GM12878 (cell line): Measurements from ENCODE around the gene PRDM16. TPM values are rescaled to one million over a fixed set of nuclear protein-coding genes. Genes with fewer than 3 reads are reported as not detected.

Experiments used
- ATAC-seq: fragments of 200-7000 bp; cut with Tn5 transposase; 3 replicates; pipeline ENCODE4 v1.9.1; 2020; ENCODE audit warnings: mild to moderate bottlenecking, moderate library complexity
- BruUV-seq: library from RNA; stranded (reverse); fragments of 400-500 nt; replicated peaks from 2 replicates; lab custom pipeline; 2021; lab: Mats Ljungman, UMichigan
- CTCF ChIA-PET: fragments of 300-600 bp; sonication (Branson Sonifier 250); formaldehyde crosslinking; extraction: SDS; loops from one replicate; lab custom pipeline; 2021; ENCODE audit warnings: inconsistent platforms; lab: Yijun Ruan, JAX
- POLR2A ChIA-PET: fragments of 350-600 bp; formaldehyde crosslinking; extraction: SDS; loops from one replicate; lab custom pipeline; 2021; ENCODE audit warnings: inconsistent platforms; lab: Charles Lee
- RAD21 ChIA-PET: fragments of 300-600 bp; sonication (Branson Sonifier 250); formaldehyde crosslinking; loops from one replicate; lab custom pipeline; 2023; ENCODE audit warnings: antibody characterized with exemption; ENCODE audit not compliant: unreplicated experiment; lab: Charles Lee
- SMC1A ChIA-PET: fragments of 300-600 bp; sonication (Branson Sonifier 250); formaldehyde crosslinking; loops from one replicate; lab custom pipeline; 2023; ENCODE audit not compliant: unreplicated experiment, uncharacterized antibody; lab: Charles Lee
- DNase-seq: peaks from one replicate; pipeline ENCODE4 v3.0.0-alpha.2; 2011; ENCODE audit warnings: low read depth, low spot score
- FAIRE-seq: peaks from 3 replicates; lab custom pipeline; 2011; peaks lifted over from hg19 to GRCh38; lab: Jason Lieb, UNC
- H2AFZ ChIP-seq: 2 replicates; pipeline ENCODE4 v1.6.0; 2011; ENCODE audit warnings: low read depth, low read length, control low read depth; ENCODE audit not compliant: control insufficient read depth
- H3K27ac ChIP-seq: 2 replicates; pipeline ENCODE4 v1.5.1; 2011; ENCODE audit warnings: control low read depth; ENCODE audit not compliant: control insufficient read depth, insufficient read depth
- H3K27me3 ChIP-seq, 2 experiments: replicated peaks in 1 of 2; 2 replicates each; pipeline versions ENCODE4 v1.6.0 to v1.6.1; 2011; ENCODE audit warnings: low read length in 1 of 2; ENCODE audit not compliant: control insufficient read depth in 2 of 2, insufficient read depth in 2 of 2
- H3K36me3 ChIP-seq, 2 experiments: 2 replicates each; pipeline ENCODE4 v1.5.1; 2011; ENCODE audit warnings: low read length in 1 of 2; ENCODE audit not compliant: control insufficient read depth in 2 of 2, insufficient read depth in 2 of 2
- H3K4me1 ChIP-seq: 2 replicates; pipeline ENCODE4 v1.6.1; 2011; ENCODE audit warnings: mild to moderate bottlenecking, low read length, moderate library complexity, mixed read lengths; ENCODE audit not compliant: control insufficient read depth, insufficient read depth
- H3K4me2 ChIP-seq: 2 replicates; pipeline ENCODE4 v1.6.0; 2011; ENCODE audit warnings: control low read depth; ENCODE audit not compliant: control insufficient read depth, insufficient read depth
- H3K4me3 ChIP-seq: fragments of 200-600 bp; sonication (generic); 2 replicates; pipeline ENCODE4 v1.5.1; 2016
- H3K79me2 ChIP-seq: 2 replicates; pipeline ENCODE4 v1.6.0; 2011; ENCODE audit warnings: low read length; ENCODE audit not compliant: control insufficient read depth, insufficient read depth
- H3K9ac ChIP-seq: 2 replicates; pipeline ENCODE4 v1.8.0; 2011; ENCODE audit warnings: low read length, control low read depth, mixed read lengths; ENCODE audit not compliant: control insufficient read depth, insufficient read depth
- H3K9me3 ChIP-seq: replicated peaks from 3 replicates; pipeline ENCODE4 v1.5.1; 2011; ENCODE audit warnings: mild to moderate bottlenecking, low read length; ENCODE audit not compliant: control insufficient read depth, insufficient read depth
- H4K20me1 ChIP-seq: 2 replicates; pipeline ENCODE4 v1.6.0; 2011; ENCODE audit not compliant: control insufficient read depth, insufficient read depth
- BMI1 ChIP-seq: fragments of 450-650 bp; IDR thresholded peaks from 2 replicates; pipeline ENCODE4 v1.6.1; 2016; ENCODE audit warnings: mild to moderate bottlenecking, moderate library complexity, borderline replicate concordance
- CBX5 ChIP-seq: sonication (generic); IDR thresholded peaks from 2 replicates; pipeline ENCODE4 v1.6.1; 2016; ENCODE audit warnings: low read depth, moderate library complexity, mild to moderate bottlenecking, inconsistent platforms
- RB1 ChIP-seq: fragments of 450-650 bp; formaldehyde crosslinking; IDR thresholded peaks from 2 replicates; pipeline ENCODE4 v1.6.1; 2017; ENCODE audit warnings: mild to moderate bottlenecking, borderline replicate concordance
- WGBS: methylation state at CpG from one replicate; pipeline ENCODE4 v1.1.6; 2016; ENCODE audit warnings: low lambda C conversion rate; ENCODE audit not compliant: insufficient replicate concordance, insufficient coverage; ENCODE audit errors: missing lambda C conversion rate; 5-methylcytosine and 5-hydroxymethylcytosine counted together
- in situ Hi-C: fragments of 300-500 bp; cut with MboI; formaldehyde crosslinking; loops from 9 replicates; pipeline ENCODE4 v1.14.3; 2018; ENCODE audit warnings: mixed read lengths
- intact Hi-C: fragments of 100-400 bp; cut with micrococcal nuclease; formaldehyde crosslinking; loops from one replicate; pipeline ENCODE4 v1.14.2; 2022; ENCODE audit not compliant: unreplicated experiment
- polyA plus RNA-seq, 11 experiments: library from polyadenylated mRNA; depleted of rRNA in 4 of 11; unstranded in 6 of 11; stranded (reverse) in 5 of 11; fragments of >200 nt; fragmentation: Nextera tagmentation in 4 of 11; fragmentation: Illumina TruSeq in 1 of 11; extraction: Ambion mirVana in 4 of 11; extraction: Trizol in 1 of 11; gene quantifications; 1 replicate in 1 of 11; 2 replicates in 10 of 11; pipeline versions ENCODE4 v1.2.1 to v1.2.3, GENCODE V29; 2011 to 2016; ENCODE audit warnings: inconsistent platforms in 2 of 11, missing spikeins in 2 of 11, low read depth in 1 of 11
- total RNA-seq, 4 experiments: library from RNA; depleted of rRNA in 3 of 4; stranded (reverse); fragments of >200 nt in 3 of 4; fragmentation: Illumina TruSeq in 1 of 4; extraction: Trizol in 1 of 4; gene quantifications; 2 replicates each; pipeline versions ENCODE4 v1.2.1 to v1.2.3, GENCODE V29; 2013 to 2021
- TF ChIP-seq, protein P1 (sequence below): fragments of 450-650 bp; IDR thresholded peaks from 2 replicates; pipeline ENCODE4 v1.6.1; 2018; ENCODE audit warnings: borderline replicate concordance, mild to moderate bottlenecking; ENCODE audit not compliant: partially characterized antibody

PRDM16 gene
- total and polyA plus RNA-seq, 10 of the 15 experiments (the other 5 are each of a cell fraction or from before 2014, with no cell fraction given): 0.03 TPM; not detected in 9

DNA sequence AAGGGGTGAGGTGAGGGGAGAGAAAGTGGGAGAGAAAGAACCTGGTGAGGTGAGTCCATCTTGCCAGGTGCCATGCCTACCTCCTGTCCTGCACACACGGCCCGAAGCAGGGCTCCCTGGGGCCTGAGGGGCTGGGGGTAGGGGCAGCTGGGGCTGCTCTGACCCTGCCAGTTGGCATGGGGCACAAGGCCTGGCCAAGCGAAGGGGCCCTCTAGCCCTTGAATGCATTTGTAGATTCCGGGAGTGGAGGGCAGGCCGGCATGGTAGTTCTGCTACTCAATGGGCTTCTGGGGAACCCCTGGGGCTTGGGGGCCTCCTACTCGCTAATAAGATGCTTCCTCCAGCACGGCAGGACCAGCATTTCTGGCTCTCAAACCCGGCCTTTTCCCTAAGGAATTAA lies 3.6 kb upstream of the PRDM16 start:
- no TSS peak for BruUV-seq

DNA sequence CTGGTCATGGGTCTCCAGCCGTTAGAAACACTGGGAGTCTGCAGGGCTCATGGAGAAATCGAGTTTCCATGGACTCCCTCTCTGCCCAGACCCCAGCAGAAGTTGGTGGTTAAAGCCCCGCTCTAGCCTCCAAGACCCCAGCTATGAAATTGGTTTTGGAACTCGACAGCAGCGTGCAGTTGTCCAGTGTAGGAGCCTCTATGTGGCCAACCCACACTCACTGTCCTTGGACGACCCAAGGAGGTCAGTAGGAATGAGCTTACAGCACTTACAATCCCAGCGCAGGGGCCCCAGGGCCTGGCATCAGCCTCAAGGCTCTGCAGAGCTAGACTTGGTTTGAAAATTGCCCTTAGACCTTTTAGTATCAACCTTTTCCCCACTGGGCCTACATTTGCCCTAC lies 3.2 kb upstream of the PRDM16 start:
- no peaks in the 10 kb centered on the region for H3K36me3 ChIP-seq
- ATAC-seq: no peak
- no peaks in the 10 kb centered on the region for H3K4me1 ChIP-seq
- no peak overlapping the region for H3K4me3 ChIP-seq
- H3K9ac ChIP-seq: no peak overlapping the region
- no peaks in the 10 kb centered on the region; a peak in 2 of 4 replicates for H3K27me3 ChIP-seq
- RAD21 ChIA-PET: no interaction called here
- H4K20me1 ChIP-seq: no peaks in the 10 kb centered on the region
- H2AFZ ChIP-seq: no peak overlapping the region
- WGBS: 4% methylated on average over 7 of the region's 7 CpGs
- TF ChIP-seq, protein P1, sequence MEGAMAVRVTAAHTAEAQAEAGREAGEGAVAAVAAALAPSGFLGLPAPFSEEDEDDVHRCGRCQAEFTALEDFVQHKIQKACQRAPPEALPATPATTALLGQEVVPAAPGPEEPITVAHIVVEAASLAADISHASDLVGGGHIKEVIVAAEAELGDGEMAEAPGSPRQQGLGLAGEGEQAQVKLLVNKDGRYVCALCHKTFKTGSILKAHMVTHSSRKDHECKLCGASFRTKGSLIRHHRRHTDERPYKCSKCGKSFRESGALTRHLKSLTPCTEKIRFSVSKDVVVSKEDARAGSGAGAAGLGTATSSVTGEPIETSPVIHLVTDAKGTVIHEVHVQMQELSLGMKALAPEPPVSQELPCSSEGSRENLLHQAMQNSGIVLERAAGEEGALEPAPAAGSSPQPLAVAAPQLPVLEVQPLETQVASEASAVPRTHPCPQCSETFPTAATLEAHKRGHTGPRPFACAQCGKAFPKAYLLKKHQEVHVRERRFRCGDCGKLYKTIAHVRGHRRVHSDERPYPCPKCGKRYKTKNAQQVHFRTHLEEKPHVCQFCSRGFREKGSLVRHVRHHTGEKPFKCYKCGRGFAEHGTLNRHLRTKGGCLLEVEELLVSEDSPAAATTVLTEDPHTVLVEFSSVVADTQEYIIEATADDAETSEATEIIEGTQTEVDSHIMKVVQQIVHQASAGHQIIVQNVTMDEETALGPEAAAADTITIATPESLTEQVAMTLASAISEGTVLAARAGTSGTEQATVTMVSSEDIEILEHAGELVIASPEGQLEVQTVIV: no peak
- TF ChIP-seq CBX5 (no peak), BMI1 (no peak)
- POLR2A ChIA-PET: no interaction called here
- BruUV-seq: no TSS peak
- intact Hi-C loops (no loop called here), in situ Hi-C loops (no loop called here)
- SMC1A ChIA-PET: no interaction called here
- no peak for FAIRE-seq
- H3K4me2 ChIP-seq: no peak overlapping the region
- CTCF ChIA-PET: no interaction called here
- H3K27ac ChIP-seq: no peak overlapping the region
- H3K79me2 ChIP-seq: no peaks in the 10 kb centered on the region
- H3K9me3 ChIP-seq: no peaks in the 10 kb centered on the region
- DNase-seq: no peak

More for the DNA sequence above, 3.6 kb upstream of the PRDM16 start:
- no peaks in the 10 kb centered on the region for H3K36me3 ChIP-seq
- in situ Hi-C loops (no loop called here), intact Hi-C loops (no loop called here)
- H2AFZ ChIP-seq: no peak overlapping the region
- no peak overlapping the region for H3K4me2 ChIP-seq
- no peak overlapping the region for H3K9ac ChIP-seq
- no peak for DNase-seq
- POLR2A ChIA-PET: no interaction called here
- SMC1A ChIA-PET: no interaction called here
- H3K79me2 ChIP-seq: no peaks in the 10 kb centered on the region
- 32% methylated on average over 8 of the region's 8 CpGs for WGBS
- H3K27me3 ChIP-seq: no peaks in the 10 kb centered on the region; a peak in 2 of 4 replicates
- H3K9me3 ChIP-seq: no peaks in the 10 kb centered on the region
- no peak for ATAC-seq
- no peak overlapping the region for H3K4me3 ChIP-seq
- no peaks in the 10 kb centered on the region for H3K4me1 ChIP-seq
- no peak for TF ChIP-seq RB1
- no peak for FAIRE-seq
- CTCF ChIA-PET: no interaction called here
- H4K20me1 ChIP-seq: no peaks in the 10 kb centered on the region
- H3K27ac ChIP-seq: no peak overlapping the region
- RAD21 ChIA-PET: no interaction called here
